WTC11 (cell line): Measurements from ENCODE around the gene ZEB2.

Experiments
- CTCF ChIP-seq: fragments of 200-600 bp; IDR thresholded peaks from 2 replicates; pipeline ENCODE4 v1.8.0; 2022; ENCODE audit warnings: antibody characterized with exemption
- ESRRA ChIP-seq: sonication (generic); formaldehyde crosslinking; IDR thresholded peaks from 2 replicates; pipeline ENCODE4 v1.8.1; 2022; ENCODE audit warnings: mild to moderate bottlenecking, missing genetic modification reagents, borderline replicate concordance
- KAT7 ChIP-seq: sonication (generic); formaldehyde crosslinking; IDR thresholded peaks from 2 replicates; pipeline ENCODE4 v1.8.1; 2023; ENCODE audit warnings: missing genetic modification reagents, mild to moderate bottlenecking, borderline replicate concordance
- TCF7 ChIP-seq: sonication (generic); formaldehyde crosslinking; IDR thresholded peaks from 2 replicates; pipeline ENCODE4 v1.8.0; 2022; ENCODE audit warnings: mild to moderate bottlenecking, low read depth, missing genetic modification reagents, moderate library complexity
- ZMAT4 ChIP-seq: fragments of 250-450 bp; sonication (Bioruptor Pico); IDR thresholded peaks from 2 replicates; pipeline ENCODE4 v1.9.0; 2021; ENCODE audit warnings: mild to moderate bottlenecking

- no peak for TF ChIP-seq ZMAT4 (CRISPR knock-in tag)
- no peak for TF ChIP-seq ESRRA
- TF ChIP-seq TCF7: no peak
- TF ChIP-seq KAT7 (CRISPR knock-in tag): no peak
- TF ChIP-seq CTCF: no peak
Observed at GRCh38 chr2:144438801-144439631, 80.9 kb downstream of the ZEB2 start.
